SH-SY5Y (cell line): ENCODE results near the gene CAPZA1.

Experiments used
- GATA2 ChIP-seq: IDR thresholded peaks from 2 replicates; pipeline ENCODE4 v1.6.1; 2011; ENCODE audit warnings: mild to moderate bottlenecking, low read depth, low read length
- GATA3 ChIP-seq: IDR thresholded peaks from 2 replicates; pipeline ENCODE4 v1.6.1; 2011; ENCODE audit warnings: low read depth, mild to moderate bottlenecking, low read length, moderate library complexity

CAPZA1 gene

DNA sequence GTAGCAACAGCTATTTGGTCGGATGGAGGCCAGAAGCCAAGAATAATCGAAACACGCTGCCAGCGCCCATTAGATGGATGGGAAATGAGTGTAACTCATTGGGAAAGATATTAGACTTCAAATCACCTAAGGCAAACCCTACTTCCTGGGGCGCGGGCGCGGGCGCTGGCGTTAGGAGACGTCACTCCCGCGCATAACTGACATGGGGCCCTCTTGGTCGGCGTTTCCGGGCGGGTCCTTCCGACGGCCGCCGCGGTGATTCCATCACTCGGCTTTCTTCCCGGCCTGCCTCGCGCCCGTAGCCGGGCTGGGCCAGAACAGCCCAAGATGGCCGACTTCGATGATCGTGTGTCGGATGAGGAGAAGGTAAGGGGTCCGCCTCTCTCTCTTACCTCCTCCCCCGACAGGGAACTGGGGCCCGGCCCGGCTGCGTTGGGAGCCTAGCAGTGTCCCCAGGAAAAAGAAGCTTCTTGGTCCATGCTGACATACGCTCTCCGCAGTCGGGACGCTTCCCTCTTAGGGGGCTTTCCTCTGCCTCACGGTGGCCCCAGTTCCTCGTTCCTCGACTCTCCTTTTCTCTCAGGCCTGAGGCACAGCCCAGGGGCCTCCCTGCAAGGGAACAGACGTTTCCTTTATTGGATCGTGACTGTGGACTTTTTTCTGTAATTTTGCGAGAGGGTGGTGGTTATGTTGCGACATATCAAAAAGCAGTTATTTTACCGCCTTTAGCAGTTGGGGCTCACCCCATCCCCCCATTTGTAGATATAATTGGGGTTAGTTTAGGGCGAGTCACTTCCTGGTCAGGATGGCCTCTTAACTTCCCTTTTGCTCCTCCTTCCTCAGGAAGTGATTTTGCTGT is at the start of gene CAPZA1:
Gene CAPZA1 (plus strand): TSS at position 315 of the 859 bp plus-strand sequence. CDS start 13 bp downstream, at position 328.
- no peak for TF ChIP-seq GATA2

- TF ChIP-seq GATA2 (no peak), GATA3 (no peak)
Observed at GRCh38 chr1:112575154-112575804, 44.4 kb upstream of the CAPZA1 start.

DNA sequence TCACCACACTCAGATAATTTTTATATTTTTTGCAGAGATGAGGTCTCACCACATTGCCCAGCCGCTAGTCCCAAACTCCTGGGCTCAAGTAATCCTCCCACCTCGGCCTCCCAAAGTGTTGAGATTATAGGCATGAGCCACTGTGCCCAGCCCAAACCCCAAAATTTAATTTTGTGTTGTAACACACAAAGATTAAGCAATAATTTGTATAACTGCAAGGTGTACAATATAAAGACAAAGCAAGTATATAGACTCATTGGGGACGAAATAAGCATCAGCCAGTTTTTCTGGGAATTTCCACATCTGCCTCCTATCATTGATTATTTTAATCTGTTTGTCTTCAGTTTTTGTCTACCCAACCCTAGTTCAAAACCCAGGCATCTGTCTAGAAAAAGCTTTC is 43.4 kb upstream of the CAPZA1 start:
- TF ChIP-seq GATA2 (no peak), GATA3 (no peak)

GRCh38 chr1:112579801-112580510 is 39.7 kb upstream of the CAPZA1 start:
- TF ChIP-seq GATA3 (no peak), GATA2 (no peak)

DNA sequence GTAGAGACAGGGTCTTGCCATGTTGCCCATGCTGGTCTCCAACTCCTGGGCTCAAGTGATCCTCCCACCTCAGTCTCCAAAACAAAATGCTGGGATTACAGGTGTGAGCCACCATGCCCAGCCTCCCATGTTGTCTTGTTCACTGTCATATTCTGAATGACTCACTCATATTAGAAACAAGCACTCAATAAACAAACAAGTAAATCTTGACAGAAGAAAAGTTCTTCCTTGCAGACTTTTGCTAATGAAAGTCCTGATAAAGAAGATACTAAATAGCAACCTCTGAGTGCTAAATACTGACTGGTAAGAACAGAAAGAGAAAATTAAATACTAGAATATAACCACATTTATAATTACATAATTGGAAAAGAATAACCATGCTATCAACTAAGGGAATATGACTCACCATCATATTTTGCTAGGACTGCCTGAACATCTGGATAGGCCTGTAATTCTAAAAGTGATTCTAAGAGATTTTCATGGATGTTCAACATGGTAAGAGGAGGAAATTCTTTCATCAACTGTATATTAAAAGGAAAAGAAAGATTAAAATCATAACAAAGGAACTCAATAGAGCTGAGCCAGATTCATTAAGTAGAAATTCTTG is 37.9 kb upstream of the CAPZA1 start:
- TF ChIP-seq GATA2 (no peak), GATA3 (no peak)

DNA sequence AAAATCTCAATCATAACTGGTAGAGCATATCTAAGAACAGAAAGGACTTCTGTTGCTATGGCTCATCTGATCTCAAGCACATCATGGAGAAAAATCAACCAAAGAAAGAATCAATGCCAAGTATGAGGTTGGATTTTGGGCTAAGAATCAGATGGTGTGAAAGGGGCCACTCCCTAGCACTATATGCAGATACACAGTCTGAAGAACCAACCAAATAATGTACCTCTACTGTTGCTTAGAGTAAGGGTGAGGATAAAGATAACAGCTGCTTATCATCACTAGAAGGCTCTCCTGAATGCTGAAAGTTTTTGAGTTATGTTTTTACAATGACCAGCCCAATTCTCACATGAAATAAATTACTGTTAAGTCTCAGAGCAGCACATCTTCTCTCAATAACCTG is 36.3 kb upstream of the CAPZA1 start:
- TF ChIP-seq GATA3 (no peak), GATA2 (no peak)

DNA sequence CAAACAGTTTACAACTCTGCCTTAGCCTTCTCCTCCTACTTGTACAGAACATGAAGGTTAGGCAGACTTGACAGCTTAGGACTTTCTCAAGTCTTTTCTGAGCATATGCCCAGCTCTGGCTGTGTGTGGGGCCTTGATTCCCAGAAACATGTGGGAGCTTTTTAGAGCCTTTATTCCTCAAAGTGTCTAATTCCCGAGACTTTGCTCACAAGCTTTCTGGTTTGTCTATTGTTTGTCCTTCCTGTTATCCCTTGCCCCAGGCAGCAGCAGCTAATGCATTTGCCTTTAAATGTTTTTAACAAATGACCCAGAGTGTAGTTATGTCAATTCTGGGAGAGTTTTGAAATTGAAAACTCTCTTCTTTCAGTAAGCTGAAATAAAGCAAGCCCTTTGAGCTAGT is 29.9 kb upstream of the CAPZA1 start:
- TF ChIP-seq GATA3 (no peak), GATA2 (no peak)

DNA sequence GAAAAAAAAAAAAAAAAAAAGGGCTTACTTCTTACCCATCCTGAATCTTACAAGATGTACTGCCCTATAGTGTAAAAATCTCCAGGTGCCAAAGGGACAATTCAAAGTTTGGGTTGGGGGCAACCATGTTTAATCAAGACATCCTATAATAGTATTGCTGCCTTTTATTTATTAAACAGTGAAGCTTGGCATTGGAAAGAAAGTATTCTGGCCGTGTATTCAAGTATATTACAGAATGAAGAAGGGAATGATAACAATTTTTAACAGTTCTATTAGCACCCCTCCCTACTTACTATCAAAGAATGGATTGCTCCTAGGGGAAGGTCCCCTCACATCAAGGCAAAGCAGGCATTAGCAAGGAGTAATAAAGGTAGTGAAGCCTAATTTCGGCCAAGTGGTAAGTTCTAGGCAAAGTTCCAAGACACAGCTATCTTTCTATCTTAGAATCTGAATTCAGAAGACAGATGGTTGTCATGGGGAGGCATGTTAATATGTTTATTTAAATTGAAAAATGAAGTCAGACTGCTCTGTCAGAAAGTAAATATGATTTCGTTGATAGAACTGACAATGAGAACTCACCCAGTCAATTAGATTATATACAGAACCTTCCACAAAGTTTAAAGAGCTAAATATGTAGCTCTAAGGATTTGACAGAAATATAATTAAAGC is 25.3 kb upstream of the CAPZA1 start:
- TF ChIP-seq GATA3 (no peak), GATA2 (no peak)

DNA sequence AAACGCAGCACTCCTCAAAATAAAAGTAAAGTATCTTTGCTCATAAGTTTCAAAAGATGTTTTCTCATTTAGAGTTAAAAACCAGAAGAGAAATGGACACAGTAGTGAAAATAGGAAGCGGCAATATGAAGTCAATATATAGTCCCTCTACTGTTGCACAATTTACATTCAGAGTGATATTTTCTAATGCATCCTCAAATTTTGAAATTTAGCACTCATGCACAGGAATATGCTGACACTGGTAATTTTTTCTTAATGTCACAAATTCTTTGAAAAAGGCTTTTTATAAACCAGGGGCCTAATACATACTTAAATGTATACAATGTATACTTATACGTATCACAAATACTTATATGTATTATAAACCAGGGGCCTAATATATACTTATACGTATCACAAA is 20.2 kb upstream of the CAPZA1 start:
- TF ChIP-seq GATA3, result no peak
- TF ChIP-seq GATA2, result no peak

DNA sequence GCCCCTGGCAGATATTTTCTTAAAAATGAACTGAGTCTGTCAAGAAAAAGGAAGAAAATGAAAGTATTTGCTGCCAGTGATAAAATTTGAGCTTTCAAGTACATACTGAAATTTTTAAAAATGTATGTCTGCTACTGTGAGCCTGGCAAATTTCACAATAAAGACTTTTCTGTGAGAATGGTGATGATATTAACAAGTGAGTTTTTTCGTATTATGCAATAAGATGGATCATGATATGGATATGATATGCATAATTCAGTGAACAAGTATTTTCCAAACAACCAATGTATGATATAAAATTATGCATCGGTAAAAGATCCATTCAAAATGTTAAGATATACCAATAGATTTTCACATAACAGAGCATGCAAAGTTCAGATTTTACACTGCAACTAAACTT is 16.6 kb upstream of the CAPZA1 start:
- TF ChIP-seq GATA3 (no peak), GATA2 (no peak)

DNA sequence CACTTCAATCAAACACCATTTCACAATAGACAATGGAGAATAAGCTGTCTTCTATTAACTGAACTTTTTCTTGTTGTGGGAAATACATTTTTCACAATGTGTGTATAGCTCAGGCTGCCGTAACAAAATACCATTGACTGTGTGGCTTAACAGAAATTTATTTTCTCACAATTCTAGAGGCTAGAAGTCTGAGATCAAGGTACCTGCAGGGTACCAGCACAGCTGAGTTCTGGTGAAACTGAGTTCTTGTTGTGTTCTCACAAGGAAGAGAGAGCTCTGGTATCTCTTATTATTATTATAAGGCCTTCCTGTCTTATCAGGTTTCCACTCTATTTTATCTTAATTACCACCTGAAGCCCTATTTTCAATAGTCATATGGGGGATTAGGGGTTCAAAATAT is 16.1 kb upstream of the CAPZA1 start:
- TF ChIP-seq GATA2 (no peak), GATA3 (no peak)

DNA sequence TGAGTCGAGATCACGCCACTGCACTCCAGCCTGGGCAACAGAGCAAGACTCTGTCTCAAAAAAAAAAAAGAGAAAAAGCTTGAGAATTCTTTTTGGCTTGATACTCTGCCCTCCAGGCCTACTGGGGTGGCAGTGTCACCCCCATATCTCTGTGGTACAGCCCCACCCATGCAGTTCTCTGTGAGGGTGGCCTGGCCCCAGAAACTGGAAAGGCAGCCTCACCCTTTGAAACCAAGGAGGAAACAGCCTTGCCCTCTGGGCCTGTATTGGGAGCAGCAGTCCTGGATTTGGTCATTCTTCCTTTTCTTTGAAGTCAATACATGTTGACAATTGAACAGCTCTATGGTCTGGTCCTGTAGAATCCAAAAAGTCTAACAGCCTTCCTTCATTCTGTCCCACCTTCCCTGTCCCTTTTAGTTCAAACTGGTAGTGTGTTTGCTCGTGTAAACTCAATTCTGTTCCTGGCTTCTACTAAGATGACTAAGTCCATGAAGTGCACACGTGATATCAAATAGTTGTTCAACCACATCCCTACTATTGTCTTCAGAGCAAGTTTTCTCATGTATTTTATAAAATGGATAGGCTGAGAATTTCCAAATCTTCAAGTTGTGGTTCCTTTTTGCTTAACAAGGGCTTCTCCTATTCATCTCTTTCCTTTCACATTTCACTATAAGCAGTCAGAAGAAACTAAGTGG is 13.9 kb upstream of the CAPZA1 start:
- no peak for TF ChIP-seq GATA3
- no peak for TF ChIP-seq GATA2

GRCh38 chr1:112614460-112615065 is 5.1 kb upstream of the CAPZA1 start:
- no peak for TF ChIP-seq GATA3
